ENCODE results near the gene TMEM108.

TMEM108 gene

DNA sequence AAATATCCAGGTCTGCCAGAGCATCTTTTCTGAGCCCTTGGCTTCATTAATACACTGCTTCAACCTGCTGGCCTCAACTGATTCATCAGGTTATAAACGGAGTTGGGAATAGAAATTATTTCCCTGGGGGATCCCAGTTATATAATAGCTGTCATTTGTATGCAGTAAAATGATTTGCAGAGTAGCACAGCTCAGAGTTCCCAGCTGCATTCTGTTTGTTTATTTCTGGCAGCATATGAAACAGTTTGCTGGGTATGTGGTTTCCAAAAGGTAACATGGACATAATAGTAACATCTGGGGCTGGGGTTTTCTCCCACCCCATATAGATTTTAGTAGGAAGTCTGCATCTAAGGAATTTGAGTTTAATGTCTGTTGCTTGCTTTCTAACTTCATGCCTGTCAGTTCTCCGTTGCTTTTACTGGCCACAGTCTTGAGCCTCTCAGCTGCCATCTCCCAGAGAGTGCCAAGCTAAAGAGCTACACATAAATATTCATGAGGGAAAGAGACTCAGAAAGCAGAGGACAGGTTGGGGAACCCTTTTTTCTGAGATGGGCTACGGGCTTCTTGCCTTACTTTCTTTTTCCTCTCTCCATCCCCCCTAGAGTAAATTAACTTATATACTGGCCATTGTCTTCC is 124.6 kb downstream of the TMEM108 start:
- DNase-seq (ENCODE audit: low read depth) = no peak

DNA sequence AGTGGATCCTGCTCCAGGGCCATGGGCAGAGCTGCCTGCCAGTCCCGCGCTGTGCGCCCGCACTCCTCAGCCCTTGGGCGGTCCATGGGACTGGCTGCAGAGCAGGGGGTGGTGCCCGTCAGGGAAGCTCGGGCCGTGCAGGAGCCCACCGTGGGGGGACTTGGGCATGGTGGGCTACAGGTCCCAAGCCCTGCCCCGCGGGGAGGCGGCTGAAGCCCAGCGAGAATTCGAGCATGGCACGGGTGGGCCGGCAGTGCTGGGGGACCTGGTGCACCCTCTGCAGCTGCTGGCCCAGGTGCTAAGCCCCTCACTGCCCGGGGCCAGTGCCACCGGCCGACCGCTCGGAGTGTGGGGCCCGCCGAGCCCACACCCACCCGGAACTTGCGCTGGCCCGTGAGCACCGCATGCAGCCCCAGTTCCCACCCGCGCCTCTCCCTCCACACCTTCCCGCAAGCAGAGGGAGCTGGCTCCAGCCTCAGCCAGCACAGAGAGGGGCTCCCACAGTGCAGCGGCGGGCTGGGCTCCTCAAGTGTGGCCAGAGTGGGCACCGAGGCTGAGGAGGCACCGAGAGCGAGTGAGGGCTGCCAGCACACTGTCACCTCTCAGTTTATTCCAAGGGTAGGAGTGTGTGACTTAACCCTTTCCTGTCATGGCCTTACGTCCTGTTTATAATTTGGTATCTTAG is 129.3 kb downstream of the TMEM108 start:
- no peak for DNase-seq (ENCODE audit: low read depth)

DNA sequence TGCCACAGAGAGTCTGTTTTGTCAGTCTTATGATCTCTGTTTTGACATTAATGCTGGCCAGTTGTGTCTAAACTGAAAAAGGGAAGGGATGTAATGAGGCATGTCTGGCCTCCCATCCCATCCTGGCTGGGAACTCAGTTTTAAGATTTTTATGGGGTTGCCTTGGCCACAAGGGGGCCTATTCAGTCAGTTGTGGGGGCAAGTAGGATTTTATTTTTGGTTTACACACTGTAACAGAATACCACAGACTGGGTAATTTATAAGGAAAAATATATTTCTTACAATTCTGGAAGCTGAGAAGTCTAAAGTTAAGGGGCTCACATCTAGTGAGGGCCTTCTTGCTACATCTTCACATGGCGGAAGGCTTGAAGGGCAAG is 129.8 kb downstream of the TMEM108 start:
- DNase-seq (ENCODE audit: low read depth) = no peak

- DNase-seq (ENCODE audit: low read depth) = no peak
Measured at GRCh38 chr3:133169331-133170068, 131.3 kb downstream of the TMEM108 start.

DNA sequence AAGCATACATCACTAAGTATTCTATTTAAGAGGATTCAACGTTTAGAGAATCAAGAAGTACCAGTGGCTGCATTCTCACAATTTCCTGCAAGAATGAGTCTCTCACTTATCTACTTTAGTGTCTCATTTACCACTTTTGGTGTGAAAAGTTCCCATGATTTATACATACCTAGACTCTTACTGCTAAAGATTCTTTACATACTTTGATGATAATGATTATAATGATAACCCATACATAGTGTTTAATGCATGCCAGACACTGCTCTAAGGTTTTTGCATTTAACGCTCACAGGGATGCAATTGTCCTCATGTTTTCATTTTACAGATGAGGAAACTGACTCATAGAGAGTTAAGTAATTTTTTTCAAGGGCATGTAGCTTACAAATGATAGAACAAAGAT is 133.6 kb downstream of the TMEM108 start:
- no peak for DNase-seq (ENCODE audit: low read depth)

- DNase-seq (ENCODE audit: low read depth) = no peak
Measured at GRCh38 chr3:133181392-133182150, 143.4 kb downstream of the TMEM108 start.

GRCh38 chr3:133187870-133188379 is 149.7 kb downstream of the TMEM108 start:
- DNase-seq (ENCODE audit: low read depth) = no peak

DNA sequence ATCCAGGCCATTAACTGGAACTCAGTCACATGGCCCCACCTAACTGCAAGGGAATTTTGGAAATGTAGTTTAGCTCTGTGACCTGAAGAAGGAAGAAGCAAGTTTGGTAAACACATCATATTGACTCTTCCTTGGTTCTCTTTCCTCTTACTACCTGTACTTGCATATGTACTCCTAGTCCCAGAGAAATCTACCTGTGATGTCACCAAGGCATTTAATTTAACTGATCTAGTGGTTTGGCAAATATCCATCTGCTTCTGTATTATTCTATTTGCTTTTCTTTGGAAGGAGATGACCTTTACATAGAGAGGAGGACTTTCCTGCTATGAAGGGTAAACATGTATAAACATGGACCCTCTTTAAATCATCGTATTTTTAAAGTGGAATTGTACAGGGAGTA is 150.8 kb downstream of the TMEM108 start:
- no peak for DNase-seq (ENCODE audit: low read depth)

DNA sequence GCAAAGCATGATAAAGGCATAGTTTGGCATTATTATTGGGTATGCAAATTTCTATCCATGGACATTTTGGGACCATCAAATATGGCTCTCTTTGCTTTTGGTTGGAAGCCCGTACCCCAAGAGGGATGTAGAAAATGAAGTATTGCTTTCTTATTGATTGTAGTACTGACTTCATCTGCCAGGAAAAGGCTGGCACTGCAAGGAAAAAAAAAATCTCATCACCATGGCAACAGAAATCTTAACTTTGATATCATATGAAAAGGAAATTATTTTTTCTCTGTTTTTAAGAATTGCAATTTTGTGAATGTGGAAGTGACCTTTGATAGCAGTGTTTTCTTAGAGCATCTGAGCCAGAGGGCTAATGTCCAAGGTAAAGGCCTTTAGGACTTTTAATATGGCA is 151.7 kb downstream of the TMEM108 start:
- DNase-seq (ENCODE audit: low read depth) = no peak

- DNase-seq (ENCODE audit: low read depth) = no peak
Measured at GRCh38 chr3:133191818-133192217, 153.6 kb downstream of the TMEM108 start.

DNA sequence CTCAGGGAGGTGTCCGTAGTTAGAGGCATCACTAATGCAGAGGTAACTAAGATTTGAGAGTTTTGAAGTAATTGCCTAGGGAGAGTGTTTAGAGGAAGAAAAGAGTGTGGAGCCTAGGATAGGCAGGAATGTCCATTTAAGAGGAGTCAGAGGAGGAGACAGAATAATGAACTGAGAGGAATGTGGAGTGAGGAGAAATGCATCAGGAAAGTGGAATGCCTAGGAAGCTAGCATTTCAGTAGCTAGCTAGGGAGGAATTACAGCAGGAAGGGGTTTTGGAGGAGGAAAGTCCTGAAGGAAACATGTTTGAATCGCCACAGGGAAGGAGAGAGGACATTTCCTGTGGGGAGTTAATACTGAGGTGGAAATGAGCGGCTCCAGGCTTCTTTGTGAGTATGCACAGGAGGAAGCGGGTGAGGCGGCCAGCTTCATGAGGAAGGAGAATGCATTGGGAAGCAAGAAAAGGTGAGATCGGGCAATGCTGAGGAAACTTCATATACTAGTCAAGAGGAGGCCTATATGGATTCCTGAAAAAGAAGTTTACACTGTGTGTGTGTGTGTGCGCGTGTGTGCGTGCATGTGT is 154.3 kb downstream of the TMEM108 start:
- no peak for DNase-seq (ENCODE audit: low read depth)

DNA sequence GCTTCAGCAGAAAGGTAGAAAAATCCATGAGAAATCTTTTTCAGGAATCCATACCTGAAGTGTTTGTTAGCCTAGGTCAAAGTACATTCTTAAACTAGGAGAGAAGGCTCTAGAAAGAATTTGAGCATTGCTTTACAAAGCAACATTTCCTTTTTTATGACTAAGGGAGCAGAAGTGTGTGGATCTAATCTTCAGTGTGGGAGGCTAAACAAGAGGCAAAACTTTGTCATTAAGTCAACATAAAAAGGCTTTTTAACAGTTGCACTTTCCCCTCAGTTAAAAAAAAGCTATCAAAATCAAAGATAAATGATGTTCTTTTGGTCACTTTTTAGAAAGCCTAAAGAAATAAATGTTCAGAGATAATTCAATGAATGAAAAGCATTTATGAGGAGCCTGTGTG is 154.8 kb downstream of the TMEM108 start:
- no peak for DNase-seq (ENCODE audit: low read depth)

DNA sequence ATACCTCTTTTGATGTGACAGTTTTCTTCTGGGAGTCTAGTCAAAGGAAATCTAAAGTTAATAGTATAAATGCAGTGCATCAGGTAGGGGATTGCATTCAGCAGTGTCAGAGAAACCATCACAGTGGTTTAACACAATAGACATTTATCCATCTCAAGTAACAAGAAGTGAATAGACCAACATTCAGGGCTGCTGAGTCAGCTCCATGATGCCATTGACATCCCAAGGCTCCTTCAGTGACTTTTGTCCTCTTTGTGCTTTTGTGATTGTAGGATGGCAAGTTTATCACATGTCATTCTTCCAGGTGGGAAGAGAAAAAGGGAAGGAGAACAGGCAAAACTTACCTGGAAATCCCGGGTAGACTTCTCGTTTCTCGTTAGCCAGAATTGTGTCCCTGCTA is 158.3 kb downstream of the TMEM108 start:
- DNase-seq (ENCODE audit: low read depth) = no peak

DNA sequence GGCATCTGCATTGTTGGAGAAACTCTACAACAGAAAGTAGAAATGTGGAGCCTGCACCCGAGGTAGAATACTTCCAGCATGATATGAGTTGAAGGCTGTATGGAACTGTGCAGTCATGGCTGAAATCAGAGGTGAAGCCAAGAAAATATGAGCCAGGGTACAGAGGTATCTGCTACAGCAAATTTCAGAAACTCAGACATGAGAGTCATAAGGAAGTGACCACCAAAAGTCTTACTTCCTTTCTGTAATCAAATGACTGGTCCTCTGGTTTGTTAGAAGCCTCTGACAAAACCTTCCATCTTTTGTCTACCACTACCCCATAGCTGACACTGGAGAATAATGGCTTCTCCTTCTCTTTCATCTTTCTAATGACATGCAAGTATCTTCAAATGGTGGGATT is 159.4 kb downstream of the TMEM108 start:
- DNase-seq (ENCODE audit: low read depth) = no peak

DNA sequence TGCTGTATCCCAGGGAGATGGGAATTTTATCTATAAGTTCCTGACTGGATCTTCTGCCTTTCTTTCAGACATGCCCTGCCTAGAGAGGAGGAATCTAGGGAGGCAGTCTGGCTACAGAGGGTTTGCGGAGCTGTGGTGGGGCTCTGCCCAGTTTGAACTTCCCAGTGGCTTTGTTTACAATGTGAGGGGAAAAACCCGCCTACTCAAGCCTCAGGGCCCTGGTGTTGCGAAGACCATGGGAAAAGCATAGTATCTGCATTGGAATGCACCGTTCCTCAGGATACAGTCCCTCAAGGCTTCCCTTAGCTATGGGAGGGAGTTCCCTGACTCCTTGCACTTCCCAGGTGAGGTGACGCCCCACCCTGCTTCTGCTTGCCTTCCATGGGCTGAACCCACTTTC is 168.7 kb downstream of the TMEM108 start:
- DNase-seq (ENCODE audit: low read depth) = no peak

- DNase-seq (ENCODE audit: low read depth) = no peak
Measured at GRCh38 chr3:133208184-133208583, 170.0 kb downstream of the TMEM108 start.

GRCh38 chr3:133209871-133210550 is 171.8 kb downstream of the TMEM108 start:
- DNase-seq (ENCODE audit: low read depth) = no peak

GRCh38 chr3:133210656-133211055 is 172.5 kb downstream of the TMEM108 start:
- DNase-seq (ENCODE audit: low read depth) = no peak

DNA sequence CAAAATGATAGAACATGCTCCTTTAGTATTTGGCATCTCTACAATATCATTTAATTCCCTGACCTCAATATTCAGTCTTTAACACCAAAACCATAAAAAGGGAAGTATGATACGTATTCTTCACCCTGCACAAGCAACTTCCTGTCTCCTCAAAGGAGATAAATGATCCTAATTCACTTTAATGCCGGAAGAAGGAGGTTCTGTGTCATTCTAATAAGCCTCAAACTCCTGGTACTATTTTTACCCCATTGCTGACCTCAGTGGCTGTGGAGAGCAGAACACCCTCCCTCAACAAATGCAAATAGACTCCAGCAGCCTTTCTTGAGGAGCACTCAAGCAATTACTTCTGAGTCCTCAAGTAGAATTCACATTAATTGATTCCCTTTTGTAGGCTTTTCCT is 173.3 kb downstream of the TMEM108 start:
- DNase-seq (ENCODE audit: low read depth) = no peak

DNA sequence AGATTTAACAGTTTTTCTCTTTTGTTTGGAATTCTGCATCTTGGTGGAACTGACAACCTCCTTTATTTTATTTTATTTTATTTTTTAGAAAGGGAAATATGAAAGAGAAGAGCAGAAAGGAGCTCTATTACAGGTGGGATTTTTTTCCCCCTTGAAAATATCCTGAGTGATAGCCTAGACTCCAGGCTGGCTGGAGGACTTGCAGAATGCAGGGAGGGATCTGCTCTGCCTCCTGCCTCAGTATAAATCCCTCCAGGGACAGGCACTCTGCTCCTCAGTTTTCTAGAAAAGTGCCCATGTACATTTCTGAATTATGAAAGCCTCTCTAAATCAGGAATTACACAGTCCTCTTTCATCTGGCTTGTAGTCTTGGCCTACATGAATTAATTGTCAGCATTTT is 173.7 kb downstream of the TMEM108 start:
- no peak for DNase-seq (ENCODE audit: low read depth)

DNA sequence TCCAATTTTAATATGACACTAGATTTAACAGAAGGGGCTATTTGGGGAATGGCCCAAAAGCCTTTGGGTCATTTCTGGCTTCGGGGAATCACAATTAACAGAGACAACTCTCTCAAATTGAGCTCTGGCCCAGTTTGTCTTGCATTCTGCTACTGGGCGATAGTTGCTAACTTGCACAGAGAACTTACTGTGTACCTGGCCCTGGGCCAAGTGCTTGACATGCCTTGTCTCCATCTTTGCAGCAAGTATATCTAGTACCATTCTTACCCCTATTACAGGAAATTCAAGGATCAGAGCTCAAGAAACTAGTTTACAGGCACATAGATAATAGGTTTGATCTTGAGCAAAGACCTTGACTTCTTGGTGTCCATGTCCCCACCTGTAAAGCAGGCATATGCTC is 175.7 kb downstream of the TMEM108 start:
- DNase-seq (ENCODE audit: low read depth) = no peak

All from T follicular helper cell (primary cell).